ENCODE data around the gene PLPP6. TPM values are rescaled to one million over a fixed set of nuclear protein-coding genes. Genes with fewer than 3 reads are reported as not detected.
"Not testable (repeated sequence)": the region's sequence is repeated elsewhere in the genome, so short reads cannot be mapped to it uniquely, and the experiment has no call there.

PLPP6 gene
- polyA plus RNA-seq (ENCODE audit: insufficient read length in 12 of 12): 1 to 10 TPM in 11 of 12 donors, not detected in 1; 3.6 to 6.7 (median 4.4) TPM
- long read RNA-seq, donor 1, transcript PLPP6-201 (1 exons, 2,944 nt): major isoform, 32 of 32 reads
- long read RNA-seq, donor 1, partial matches to known transcripts: 0 of 32 reads
- long read RNA-seq, donor 1, other reads (novel, unspliced or antisense): 0 of 32 reads
- long read RNA-seq, donor 2, transcript PLPP6-201 (1 exons, 2,944 nt): major isoform, 8 of 8 reads
- long read RNA-seq, donor 2, partial matches to known transcripts: 0 of 8 reads
- long read RNA-seq, donor 2, other reads (novel, unspliced or antisense): 0 of 8 reads
- long read RNA-seq, donor 3, transcript PLPP6-201 (1 exons, 2,944 nt): major isoform, 5 of 5 reads
- long read RNA-seq, donor 3, partial matches to known transcripts: 0 of 5 reads
- long read RNA-seq, donor 3, other reads (novel, unspliced or antisense): 0 of 5 reads
- long read RNA-seq, donor 4, partial matches to known transcripts: 0 of 2 reads
- long read RNA-seq, donor 4, other reads (novel, unspliced or antisense): 0 of 2 reads
- long read RNA-seq, donor 5: 0 reads
- long read RNA-seq, donor 6, partial matches to known transcripts: 0 of 2 reads
- long read RNA-seq, donor 6, other reads (novel, unspliced or antisense): 0 of 2 reads
- long read RNA-seq, donor 7, partial matches to known transcripts: 0 of 2 reads
- long read RNA-seq, donor 7, other reads (novel, unspliced or antisense): 0 of 2 reads
- long read RNA-seq, donor 8, transcript PLPP6-201 (1 exons, 2,944 nt): major isoform, 12 of 12 reads
- long read RNA-seq, donor 8, partial matches to known transcripts: 0 of 12 reads
- long read RNA-seq, donor 8, other reads (novel, unspliced or antisense): 0 of 12 reads
- long read RNA-seq, donor 9, transcript PLPP6-201 (1 exons, 2,944 nt): major isoform, 6 of 6 reads
- long read RNA-seq, donor 9, partial matches to known transcripts: 0 of 6 reads
- long read RNA-seq, donor 9, other reads (novel, unspliced or antisense): 0 of 6 reads
- long read RNA-seq, donor 10, transcript PLPP6-201 (1 exons, 2,944 nt): major isoform, 9 of 9 reads
- long read RNA-seq, donor 10, partial matches to known transcripts: 0 of 9 reads
- long read RNA-seq, donor 10, other reads (novel, unspliced or antisense): 0 of 9 reads
- long read RNA-seq, donor 11, partial matches to known transcripts: 0 of 3 reads
- long read RNA-seq, donor 11, other reads (novel, unspliced or antisense): 0 of 3 reads

GRCh38 chr9:4662108-4662988 lies at the start of gene PLPP6:
Gene PLPP6, plus strand, starts transcription at chr9:4662294. Its CDS starts 82 bp downstream, at chr9:4662376.
- peak; percentile 81 for DNase-seq

- DNase-seq: no peak
Measured at GRCh38 chr9:4614627-4615026, 47.5 kb upstream of the PLPP6 start.

GRCh38 chr9:4615251-4615650 lies 46.8 kb upstream of the PLPP6 start:
- DNase-seq: peak; percentile 21

GRCh38 chr9:4615778-4616177 lies 46.3 kb upstream of the PLPP6 start:
- DNase-seq: no peak

- DNase-seq: no peak
Measured at GRCh38 chr9:4617752-4618151, 44.3 kb upstream of the PLPP6 start.

GRCh38 chr9:4618700-4619099 lies 43.4 kb upstream of the PLPP6 start:
- no peak for DNase-seq

GRCh38 chr9:4620057-4620765 lies 41.9 kb upstream of the PLPP6 start:
- DNase-seq: no peak

GRCh38 chr9:4620881-4621555 lies 41.1 kb upstream of the PLPP6 start:
- DNase-seq: no peak

- DNase-seq: no peak
Measured at GRCh38 chr9:4622016-4622415, 40.1 kb upstream of the PLPP6 start.

GRCh38 chr9:4630836-4631235 lies 31.3 kb upstream of the PLPP6 start:
- no peak for DNase-seq

- DNase-seq: no peak
Measured at GRCh38 chr9:4638968-4639367, 23.1 kb upstream of the PLPP6 start.

- no peak for DNase-seq
Measured at GRCh38 chr9:4639420-4639819, 22.7 kb upstream of the PLPP6 start.

GRCh38 chr9:4640027-4640426 lies 22.1 kb upstream of the PLPP6 start:
- DNase-seq: no peak

- DNase-seq: no peak
Measured at GRCh38 chr9:4642351-4642750, 19.7 kb upstream of the PLPP6 start.

GRCh38 chr9:4654084-4654483 lies 8.0 kb upstream of the PLPP6 start:
- no peak for DNase-seq

- DNase-seq: no peak
Measured at GRCh38 chr9:4654538-4654937, 7.6 kb upstream of the PLPP6 start.

- DNase-seq: not testable (repeated sequence)
Measured at GRCh38 chr9:4656196-4656595, 5.9 kb upstream of the PLPP6 start.

- DNase-seq: no peak
Measured at GRCh38 chr9:4656621-4657020, 5.5 kb upstream of the PLPP6 start.

- DNase-seq: no peak
Measured at GRCh38 chr9:4657426-4658159, 4.5 kb upstream of the PLPP6 start.
